Stimulated activated CD4-positive, alpha-beta T cell treated with anti-CD3 and anti-CD28 coated beads, Interleukin-2, amount 100 ng/mL, for 24 hours (primary cell): ENCODE data around the gene ATP1A4.

Source experiments
- DNase-seq, 2 donors: peaks; one replicate each; pipeline ENCODE4 v3.0.0-alpha.2; 2020

The ATP1A4 gene

DNA sequence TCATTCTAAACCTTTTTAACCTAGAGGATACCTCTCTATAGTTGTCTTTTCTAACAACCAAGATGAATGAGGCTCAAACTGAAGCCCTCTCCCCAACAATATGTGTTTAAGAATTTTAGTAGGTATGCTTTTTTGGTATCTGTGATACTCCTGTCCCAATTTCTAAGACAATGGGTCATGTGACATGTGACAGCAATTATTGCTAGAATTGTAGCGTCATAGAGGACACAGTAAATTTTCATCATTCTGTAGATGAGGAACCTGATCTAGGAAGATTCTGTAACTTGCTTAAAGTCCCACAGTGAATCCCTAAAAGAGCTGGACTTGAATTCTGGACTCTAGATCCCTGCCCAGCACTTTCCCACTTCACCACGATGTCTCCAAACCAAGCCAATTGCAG lies 27.3 kb downstream of the ATP1A4 start:
- DNase-seq: no peak

DNA sequence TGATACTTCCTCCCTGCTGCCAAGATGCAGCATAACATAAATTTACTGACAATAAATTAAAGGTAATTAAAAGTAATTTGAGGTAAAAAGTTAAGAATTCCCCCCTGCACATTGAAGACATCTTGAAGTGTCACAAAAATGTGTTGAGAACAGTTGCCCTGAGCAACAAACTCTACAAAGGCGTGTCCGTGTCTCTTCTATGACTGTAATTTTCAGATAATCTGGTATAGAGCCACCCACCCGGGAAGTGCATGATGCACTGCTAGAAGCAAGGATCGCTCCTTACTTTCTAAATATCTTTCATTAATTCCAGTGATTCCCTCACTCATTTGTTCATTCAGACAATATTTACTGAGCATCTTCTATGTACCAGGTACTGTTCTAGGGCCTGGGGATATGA lies 27.9 kb downstream of the ATP1A4 start:
- DNase-seq: no peak

DNA sequence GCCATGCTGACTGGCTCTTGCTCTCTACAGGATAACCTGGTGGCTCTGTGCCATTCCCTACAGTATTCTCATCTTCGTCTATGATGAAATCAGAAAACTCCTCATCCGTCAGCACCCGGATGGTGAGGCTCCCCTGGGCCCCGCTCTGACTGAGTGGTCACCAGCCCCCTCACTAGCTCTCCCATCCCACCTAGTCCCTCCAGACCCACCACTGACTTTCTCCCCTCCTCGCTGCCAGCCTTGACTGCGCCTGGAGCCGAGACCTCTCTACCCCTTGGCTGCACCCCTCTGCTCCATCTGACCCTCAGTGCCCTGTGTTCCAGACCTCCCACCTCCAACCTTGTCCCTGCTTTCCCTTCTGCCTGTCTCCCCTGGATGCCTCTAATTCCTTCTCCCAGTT lies 34.8 kb downstream of the ATP1A4 start:
- DNase-seq: no peak

DNA sequence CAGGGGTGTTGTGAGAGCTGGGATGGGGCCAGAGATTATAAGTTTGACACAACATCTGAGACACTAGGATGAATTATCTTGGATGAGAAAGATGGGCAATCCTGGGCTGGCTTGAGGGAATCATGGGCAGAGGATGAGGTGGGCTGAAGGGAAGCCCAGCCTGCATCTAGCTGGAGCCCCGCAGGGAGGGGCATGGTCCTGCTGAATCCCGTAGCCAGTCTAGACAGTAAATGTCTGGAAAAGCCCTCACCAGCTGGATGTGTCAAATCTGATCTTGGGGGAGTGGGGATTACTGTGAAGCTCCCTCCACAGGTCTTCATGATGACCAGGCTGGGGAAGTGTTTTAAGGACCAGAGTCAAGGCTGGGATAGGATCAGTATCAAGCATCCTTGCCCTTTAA lies 35.3 kb downstream of the ATP1A4 start:
- DNase-seq: no peak

DNA sequence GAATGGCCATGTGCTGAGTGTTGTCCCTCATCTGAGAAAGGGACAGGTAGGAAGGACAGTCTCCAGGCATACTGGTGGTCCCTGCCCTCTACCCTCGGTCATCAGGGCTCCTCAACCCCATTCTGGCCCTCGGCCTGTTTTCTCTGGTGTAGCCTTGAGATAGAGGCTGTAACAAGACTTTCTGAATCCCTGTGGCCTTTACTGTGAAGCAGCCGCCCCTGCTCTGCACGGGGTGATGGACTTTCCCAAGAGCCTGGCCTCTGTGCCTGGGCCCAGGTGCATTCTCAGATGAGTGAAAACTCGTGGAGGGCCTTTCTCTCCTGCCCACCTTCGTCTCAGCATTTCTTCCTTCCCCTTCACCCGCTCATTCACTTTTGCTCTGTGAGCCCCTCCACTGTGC lies 36.0 kb downstream of the ATP1A4 start:
- DNase-seq: no peak

DNA sequence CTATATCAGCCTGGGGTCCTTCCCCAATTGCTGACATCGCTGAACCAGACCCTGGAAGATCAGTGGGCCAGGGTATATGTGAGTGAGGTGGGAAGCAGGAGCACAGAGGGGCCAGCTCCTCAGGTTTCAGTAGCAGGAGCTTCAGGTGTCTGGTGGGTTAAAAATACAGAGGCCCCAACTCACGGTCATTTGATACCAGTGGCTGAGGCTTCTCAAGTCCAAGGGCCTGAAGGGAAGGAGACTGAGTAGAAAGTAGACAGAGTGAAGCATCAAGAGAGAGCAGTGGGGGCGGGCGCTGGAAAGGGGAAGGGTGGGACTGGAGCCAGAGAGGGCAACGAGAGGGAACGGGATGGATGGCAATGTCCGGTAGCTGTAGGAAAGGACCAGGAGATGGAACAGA lies 36.9 kb downstream of the ATP1A4 start:
- DNase-seq: no peak

DNA sequence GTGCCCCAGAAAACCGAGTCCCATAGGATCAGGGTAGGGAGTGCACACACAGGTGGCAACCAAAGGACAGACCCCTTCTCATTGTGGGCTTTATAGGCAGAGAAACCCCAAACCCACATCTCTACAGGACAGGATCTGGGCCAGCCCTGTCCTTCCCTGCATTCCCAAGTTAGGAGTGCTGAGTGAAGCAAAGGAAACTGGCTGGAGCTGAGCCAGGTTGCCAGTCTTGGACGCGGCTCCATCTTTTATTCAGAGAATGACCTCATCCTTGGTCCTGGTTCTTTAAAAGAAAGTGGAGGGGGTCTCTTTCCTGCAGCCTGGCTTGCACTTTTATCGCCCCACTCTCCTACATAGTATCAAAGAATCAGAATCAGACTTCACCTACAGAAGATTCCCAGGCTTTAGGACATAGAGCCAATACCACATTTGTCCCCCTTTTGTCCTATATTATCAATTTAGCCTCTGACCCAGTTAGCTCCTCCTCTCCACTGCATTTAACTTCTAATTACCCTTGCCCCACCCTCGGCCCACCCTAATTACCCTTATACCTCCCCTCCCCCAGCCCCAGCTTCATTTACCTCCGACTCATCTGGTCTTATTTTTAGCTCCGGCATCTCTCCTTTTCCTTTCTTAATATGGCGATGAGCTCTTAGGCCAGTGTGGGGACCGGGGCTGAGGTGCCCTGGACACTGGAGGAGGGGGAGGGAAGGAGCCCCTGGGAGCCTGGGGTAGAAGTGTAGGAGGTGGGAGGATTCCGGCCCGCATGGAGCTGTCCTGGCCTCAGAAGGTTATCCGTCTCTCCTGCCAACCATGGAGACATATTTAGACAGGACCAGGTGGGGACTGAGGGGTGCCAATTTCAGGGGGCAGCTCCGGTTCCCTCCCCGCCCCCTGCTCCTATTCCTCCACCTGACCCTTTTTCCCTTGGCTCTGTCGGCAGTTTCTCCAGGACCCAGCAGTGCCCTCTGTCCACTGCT lies 38.5 kb downstream of the ATP1A4 start, which contains the start of gene CASQ1:
TSS of gene CASQ1 (plus strand) at position 927 of the 977 bp plus-strand sequence. CDS start 177 bp downstream, outside the sequence.
- no peak for DNase-seq

DNA sequence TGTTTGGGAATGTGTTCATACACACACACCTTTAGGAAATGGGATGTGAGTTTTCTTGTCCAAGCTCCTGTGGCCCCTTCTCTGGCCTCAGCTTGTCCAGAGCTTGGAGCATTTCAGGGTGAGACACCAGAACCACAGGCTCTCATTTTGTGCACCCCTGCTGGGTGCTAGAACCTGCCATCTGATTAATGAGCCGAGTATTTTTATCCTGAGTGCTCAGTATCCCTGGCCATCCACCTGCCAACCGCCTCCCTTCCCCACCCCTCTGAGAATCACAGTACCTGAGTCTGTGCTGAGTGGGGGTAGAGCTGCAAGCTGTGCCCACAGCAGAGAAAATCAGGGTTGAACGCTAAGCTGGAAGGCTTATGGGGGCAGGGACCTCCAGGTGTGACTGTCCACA lies 40.4 kb downstream of the ATP1A4 start:
- no peak for DNase-seq

DNA sequence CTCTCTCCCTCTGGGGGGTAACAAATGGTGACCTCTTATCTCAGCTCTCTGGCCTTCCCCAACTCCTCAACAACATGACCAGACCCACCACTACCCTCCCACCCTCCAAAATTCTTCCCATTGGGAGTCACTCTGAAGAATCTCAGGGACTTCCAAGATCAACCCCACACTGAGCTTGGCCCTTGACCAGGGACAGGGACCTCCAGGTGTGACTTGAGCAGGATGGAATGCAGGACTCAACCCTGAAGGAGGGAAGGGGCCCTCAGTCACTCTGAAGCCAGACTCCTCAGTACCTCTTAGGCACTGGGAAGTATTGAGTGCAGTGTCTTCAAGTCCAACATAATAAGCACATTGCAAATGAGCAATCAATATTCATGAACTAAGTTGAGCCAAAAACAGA lies 40.8 kb downstream of the ATP1A4 start:
- no peak for DNase-seq

DNA sequence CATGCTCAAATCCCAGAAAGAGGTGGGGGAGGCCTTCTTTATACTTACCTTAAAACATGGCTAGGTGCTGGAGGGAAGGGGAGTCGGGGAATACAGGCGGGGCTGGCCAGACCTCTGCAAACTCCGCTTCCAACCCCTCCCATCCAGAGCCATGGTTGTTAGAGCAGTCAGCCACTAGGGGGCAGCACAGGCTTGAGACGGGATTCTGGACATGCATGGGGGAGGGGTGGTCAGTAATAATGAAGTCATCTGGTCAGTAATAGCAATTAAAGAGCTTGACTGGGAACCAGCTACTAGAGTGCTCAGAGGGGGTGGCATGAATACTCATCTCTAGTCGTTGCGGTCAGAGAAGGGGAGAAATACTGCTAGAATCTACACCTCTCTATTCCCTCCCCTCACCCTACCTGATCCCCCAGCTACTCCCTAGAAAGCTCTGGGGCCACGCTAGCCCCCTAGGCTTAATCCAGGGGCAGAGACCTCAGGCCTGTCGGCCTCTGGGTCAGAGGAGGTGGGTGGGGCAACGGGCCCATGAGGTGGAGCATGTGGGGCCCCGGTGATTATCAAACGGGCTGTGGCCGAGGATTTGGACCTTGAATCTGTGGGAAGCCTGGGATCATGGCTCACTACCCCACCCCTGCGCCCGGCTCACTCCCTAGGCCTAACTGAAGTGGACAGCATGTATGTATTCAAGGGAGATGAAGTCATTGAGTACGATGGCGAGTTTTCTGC lies 41.9 kb downstream of the ATP1A4 start:
- peak; percentile 87 to 92 for DNase-seq

DNA sequence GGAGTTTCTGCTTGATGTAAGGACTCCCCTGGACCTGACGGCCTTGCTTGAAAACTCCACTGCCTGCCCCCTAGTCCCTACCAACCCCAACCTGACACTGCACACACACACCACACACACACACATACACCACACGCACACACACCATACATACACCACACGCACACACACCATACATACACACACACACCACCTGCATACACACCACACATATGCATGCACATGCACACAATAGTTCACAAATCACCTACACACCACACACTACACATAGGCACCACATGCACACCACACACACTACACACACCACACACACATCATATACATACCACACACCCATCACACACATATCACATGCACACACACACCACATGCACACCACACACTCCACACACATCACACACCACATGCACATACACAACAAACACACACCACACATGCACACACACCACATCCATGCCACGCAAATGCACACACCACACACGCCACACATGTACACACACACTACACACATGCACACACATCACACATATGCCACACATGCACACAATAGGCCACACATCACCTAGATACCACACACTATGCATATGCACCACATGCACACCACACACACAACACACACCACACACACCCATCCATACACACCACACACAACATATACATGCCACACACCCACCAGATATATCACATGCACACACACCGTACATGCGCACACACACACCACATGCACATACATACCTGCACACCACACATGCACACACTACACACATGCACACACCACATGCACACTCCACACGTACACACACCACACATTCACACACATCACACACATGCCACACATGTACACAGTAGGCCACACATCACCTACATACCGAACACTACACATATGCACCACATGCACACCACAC lies 42.7 kb downstream of the ATP1A4 start:
- no peak for DNase-seq

DNA sequence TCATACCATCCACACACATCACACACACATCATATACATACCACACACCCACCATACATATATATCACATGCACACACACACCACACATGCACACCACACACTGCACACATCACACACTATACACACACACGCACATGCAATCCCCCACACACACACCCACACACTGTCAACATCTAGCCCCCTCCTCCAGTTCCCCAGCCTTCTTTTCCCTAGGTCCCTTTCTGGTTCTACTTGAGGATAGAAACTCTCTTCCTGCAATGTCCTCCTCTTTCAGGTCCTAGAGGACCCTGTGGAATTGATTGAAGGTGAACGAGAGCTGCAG lies 43.3 kb downstream of the ATP1A4 start:
- DNase-seq: no peak

DNA sequence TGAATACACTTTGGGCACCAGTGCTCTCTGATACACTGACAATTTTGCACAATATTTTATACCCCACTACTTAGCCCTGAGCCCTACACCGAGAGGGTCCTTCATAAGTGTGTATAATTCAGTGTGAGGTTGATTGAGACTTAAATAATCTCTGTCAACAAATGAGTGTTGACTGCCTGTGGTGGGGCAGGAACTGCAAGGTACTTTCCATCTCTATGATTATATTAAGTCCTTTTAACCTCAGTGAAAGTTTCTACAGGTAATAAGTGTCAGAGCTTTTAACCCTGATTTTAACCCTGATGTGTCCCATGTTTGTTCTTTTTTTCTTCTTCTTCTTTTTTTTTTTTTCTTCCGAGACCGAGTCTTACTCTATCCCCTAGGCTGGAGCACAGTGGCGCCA lies 44.7 kb downstream of the ATP1A4 start:
- DNase-seq: no peak

DNA sequence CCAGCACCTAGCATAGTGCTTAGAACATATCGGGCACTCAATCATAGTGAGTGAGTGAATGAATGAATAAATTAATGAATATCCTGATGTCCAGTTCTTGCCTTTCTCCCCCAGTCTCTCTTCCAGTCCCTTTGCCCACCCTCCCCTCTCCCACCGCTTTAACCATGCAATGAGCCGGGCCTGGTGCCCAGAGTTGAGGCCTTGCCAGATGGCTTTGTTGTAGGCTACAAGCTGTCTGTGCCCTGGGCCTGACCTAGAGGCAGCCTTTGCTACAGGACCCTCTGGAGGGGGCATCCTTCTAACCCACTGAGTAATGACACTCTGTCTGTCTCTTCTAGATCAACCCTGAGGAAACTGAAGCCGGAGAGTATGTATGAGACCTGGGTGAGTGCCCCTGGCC lies 45.8 kb downstream of the ATP1A4 start:
- DNase-seq: no peak

DNA sequence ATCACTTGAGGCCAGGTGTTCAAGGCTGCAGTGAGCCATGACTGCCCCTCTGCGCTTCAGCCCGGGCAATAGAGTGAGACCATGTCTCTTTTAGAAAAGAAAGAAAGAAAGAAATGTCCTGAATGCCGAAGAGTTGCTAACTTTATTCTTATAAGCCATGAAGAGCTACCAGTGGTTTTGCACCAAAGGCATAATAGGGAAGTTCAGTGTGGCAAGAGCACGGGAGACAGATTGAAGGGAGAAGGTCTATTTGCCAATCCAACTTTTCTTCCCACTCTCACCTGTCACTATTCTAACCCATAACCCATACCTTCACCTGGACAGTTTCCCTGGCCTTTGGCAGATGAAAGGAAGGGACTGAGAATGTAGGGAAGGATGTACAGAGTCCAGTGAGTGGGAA lies 49.4 kb downstream of the ATP1A4 start:
- no peak for DNase-seq

DNA sequence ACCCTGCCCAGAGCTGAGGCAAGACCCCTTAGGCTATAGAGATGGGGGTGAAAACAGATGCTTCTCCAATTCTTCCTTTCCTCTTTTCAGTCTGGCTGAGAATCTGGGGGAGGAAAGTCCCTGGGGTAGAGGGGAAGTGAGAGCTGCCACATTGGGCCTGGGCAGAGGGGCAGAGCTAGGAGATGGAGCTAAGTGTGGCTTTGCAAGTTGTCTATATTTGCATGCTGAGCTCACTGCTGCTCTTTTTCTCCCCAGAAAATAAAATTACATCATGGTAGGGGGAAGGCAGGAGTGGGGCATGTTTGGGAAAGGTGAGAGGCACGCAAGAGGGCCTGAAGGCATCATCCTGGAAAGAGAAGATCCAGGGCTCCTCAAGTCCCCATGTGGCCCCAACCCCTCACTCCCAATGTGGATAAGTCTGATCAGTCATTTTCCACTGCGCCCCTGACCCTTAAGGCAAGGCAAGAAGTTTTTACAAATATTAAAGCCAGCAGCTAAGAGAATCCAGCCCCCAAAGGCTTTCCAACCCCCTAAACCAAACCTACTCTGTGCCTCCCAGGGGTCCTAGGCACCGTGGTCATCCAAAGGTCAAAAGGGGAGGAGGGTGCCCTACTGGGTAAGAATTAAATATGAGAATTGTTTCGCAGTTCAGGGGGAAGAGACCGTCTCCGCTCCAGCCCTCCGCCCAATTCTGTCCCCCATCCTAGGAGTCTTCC lies 53.3 kb downstream of the ATP1A4 start:
- no peak for DNase-seq

DNA sequence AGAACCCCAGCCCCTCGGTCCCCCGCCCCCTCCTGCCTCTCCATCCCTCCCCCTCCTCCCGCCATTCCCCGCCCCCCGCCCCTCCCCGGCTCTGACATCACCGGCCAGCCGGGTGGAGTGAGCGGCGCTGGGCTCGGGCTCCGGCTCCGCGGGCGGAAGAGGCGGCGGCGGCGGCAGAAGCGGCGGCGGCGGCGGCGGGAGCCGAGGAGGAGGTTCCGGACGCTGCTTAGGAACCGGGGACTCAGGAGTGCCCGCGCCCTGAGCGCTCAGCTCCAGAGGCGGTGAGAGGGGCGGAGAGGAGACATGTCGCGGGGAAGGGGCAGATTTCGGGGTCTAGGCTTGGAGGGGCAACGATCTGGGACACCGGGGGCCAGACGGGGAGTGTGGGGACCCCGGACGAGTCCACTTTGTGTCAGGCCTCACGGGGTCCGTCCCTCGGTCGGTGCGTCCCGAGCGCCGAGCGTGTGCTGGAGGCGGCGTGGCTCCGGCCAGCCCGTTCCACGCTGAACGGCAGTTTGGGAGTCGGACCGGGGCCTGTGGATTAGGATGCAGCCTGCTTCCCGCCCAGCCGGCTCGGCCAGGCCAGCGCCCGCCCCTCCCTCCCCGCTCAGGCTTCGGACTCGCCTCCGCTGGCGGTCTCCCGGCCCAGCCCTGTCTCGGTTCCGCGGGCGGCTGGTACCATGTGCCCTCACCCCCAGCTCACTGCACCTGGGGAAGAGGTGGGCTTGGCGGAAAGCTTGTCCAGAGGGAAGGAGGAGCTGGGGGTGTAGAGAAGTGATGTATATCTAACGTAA lies 54.0 kb downstream of the ATP1A4 start, which contains the start of gene PEA15:
TSS of gene PEA15 (plus strand) at position 143 of the 794 bp plus-strand sequence. CDS start 6,161 bp downstream, outside the sequence.
- peak; percentile 72 to 81 for DNase-seq

DNA sequence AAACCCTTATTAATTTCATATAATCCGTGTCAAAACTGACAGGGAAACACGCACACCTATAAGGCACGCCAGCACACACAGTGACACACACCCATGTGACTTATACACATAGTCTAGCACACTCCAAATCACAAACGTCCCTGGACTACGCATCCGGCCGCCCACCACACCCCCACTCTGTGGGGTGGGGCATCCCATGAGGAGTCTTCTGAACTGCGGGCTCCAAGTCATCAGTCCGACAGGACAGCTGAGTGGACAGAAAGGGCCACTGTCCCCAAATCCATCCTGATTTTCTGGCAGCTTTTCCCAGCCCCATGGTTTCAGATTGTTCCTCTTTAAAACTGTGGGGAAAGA lies 54.6 kb downstream of the ATP1A4 start:
- DNase-seq: peak; percentile 58 to 62

DNA sequence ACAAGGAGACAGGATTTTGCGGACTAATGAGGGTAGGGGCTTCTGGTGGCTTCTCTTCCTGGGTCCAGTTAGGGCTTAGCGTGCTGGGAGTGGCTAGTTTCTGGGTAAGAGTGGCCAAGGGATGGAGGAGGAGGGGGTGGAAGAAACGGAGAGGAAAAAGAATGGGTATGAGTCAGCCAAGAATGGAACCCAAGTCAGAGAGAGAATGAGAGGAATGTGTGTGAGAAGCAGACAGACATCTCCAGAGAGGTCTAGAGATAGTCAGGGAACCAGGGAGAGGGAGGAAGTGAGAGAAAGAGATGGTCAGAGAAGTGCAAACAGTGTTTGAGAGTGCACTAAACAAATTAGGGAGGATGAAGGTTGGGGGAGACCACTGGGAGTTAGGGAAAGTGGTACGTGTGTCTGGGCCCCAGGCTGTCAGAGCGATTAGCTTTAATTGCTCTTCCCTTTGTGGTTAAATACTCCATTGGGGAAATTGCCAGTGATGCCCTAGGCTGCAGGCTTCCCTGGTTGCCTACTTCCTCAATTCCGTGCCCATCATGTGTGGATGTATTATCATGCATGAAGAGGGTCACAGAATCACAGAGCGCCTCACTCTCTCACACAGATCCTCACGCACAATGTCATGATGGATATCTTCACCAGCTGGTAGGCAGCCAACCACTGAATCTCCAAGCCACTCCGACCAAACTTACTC lies 55.2 kb downstream of the ATP1A4 start:
- no peak for DNase-seq

DNA sequence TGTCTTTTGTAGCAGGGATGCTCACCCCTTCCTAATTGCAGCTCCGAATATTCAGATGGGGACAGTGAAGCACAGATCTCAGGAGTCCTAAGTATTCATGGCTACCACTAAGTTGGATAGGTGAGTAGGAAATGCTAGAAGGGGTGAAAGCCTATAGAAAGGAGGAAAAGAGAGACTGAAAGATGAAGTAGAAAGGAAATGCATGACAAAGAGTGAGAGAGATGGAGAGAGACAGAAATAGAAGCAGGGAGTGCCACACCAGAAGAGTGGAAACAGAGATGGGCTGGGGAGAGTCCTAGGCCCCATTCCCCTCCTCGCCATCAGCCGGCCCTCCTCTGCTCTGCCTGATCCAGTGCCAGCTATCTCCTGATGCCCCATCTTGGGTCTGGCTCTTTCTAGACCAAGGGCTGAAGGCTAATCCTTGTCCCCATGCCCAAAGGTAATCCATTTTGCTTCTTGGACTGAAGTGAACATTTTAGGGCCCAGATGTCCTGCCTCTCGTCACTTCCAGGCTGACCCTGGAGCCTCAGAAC lies 55.8 kb downstream of the ATP1A4 start:
- DNase-seq: no peak
